ENCODE measurements around the gene EPS8L2. TPM values are rescaled to one million over a fixed set of nuclear protein-coding genes. Genes with fewer than 3 reads are reported as not detected.

Gene EPS8L2
- total and polyA plus RNA-seq, 9 of the 15 experiments (the other 6 are each of a cell fraction or from before 2014, with no cell fraction given), result 0.75 to 17.0 (median 3.7) TPM

- TF ChIP-seq ZFP91 (CRISPR knock-in tag; IDR thresholded peaks at IDR 0.05) (no peak), HES1 (IDR thresholded peaks at IDR 0.05; ENCODE audit: low read depth) (no peak), RFX5 (IDR thresholded peaks at IDR 0.05; ENCODE audit: low read depth, low read length) (no peak), ZNF778 (CRISPR knock-in tag; IDR thresholded peaks at IDR 0.05) (no peak), ZNF696 (CRISPR knock-in tag; conservative IDR thresholded peaks at IDR 0.05) (no peak), FOXP4 (CRISPR knock-in tag; IDR thresholded peaks at IDR 0.05; ENCODE audit: borderline replicate concordance) (peak; percentile 77; the same call in 1 of the 2 replicates), TARDBP (IDR thresholded peaks at IDR 0.05) (peak; percentile 75; the same call in 1 of the 2 replicates), POLR2G (IDR thresholded peaks at IDR 0.05; ENCODE audit: low read depth, low read length) (peak; percentile 95), USF2 (CRISPR knock-in tag; IDR thresholded peaks at IDR 0.05) (no peak), RBM25 (IDR thresholded peaks at IDR 0.05; ENCODE audit: low read depth, low read length, severe bottlenecking) (peak; percentile 81), KAT2B (IDR thresholded peaks at IDR 0.05; ENCODE audit: low read depth, low read length) (no peak), MCM2 (IDR thresholded peaks at IDR 0.05; ENCODE audit: low read depth) (no peak), GATA2 (CRISPR knock-in tag; IDR thresholded peaks at IDR 0.05) (no peak), ZNF174 (CRISPR knock-in tag; IDR thresholded peaks at IDR 0.05) (no peak), CBX8 (IDR thresholded peaks at IDR 0.05; ENCODE audit: borderline replicate concordance, extremely low read depth, low read depth, low read length, poor library complexity, severe bottlenecking) (no peak), WHSC1 (IDR thresholded peaks at IDR 0.05; ENCODE audit: low read length) (no peak), SOX6 (IDR thresholded peaks at IDR 0.05) (0 out of 2 replicates have a peak, but pooled peaks have one; percentile 21), CCNT2 (IDR thresholded peaks at IDR 0.05; ENCODE audit: borderline replicate concordance, extremely low read depth, insufficient read length, low read depth, low read length) (peak; percentile 77), MED1 (CRISPR knock-in tag; IDR thresholded peaks at IDR 0.05; ENCODE audit: borderline replicate concordance) (no peak), ETV6 (IDR thresholded peaks at IDR 0.05; ENCODE audit: borderline replicate concordance in 1 of 2, low read depth in 2 of 2, low read length in 1 of 2) (no peak), ETV6 (CRISPR knock-in tag; IDR thresholded peaks at IDR 0.05; ENCODE audit: borderline replicate concordance) (peak; percentile 65; the same call in 1 of the 2 replicates), ZNF184 (CRISPR knock-in tag; IDR thresholded peaks at IDR 0.05) (no peak)
Measured at GRCh38 chr11:747158-748006, 41.4 kb downstream of the EPS8L2 start, which contains the start of gene TALDO1 (continued).
